ENCODE data around the gene KRTAP10-8. TPM values are rescaled to one million over a fixed set of nuclear protein-coding genes. Genes with fewer than 3 reads are reported as not detected.

Gene KRTAP10-8
- total and polyA plus RNA-seq, 2 experiments from 2014 or later: not detected

- Histone ChIP-seq H4K20me1 (replicated peaks; ENCODE audit: insufficient read depth) (no peaks in the 10 kb centered on the region), H3K36me3 (ENCODE audit: insufficient read depth) (0 out of 2 replicates have a peak, but pooled peaks cover 4% of the 10 kb centered on the region), H3F3A (replicated peaks; ENCODE audit: low read depth) (no peaks in the 10 kb centered on the region), H3K4me1 (ENCODE audit: insufficient read depth) (no peaks in the 10 kb centered on the region), H3K4me3 (no peak overlapping the region), H3K9me2 (ENCODE audit: insufficient read depth) (no peaks in the 10 kb centered on the region), H3K27me3 (ENCODE audit: insufficient read depth) (no peaks in the 10 kb centered on the region), H2AFZ (no peak overlapping the region; the same call in 1 of the 2 replicates), H3K27ac (ENCODE audit: low read depth) (no peak overlapping the region), H3K79me2 (replicated peaks; ENCODE audit: insufficient read depth) (no peaks in the 10 kb centered on the region), H3K4me2 (no peak overlapping the region)
- Mint-ChIP-seq H3K27ac (no peak overlapping the region; the same call in 1 of the 2 replicates), H3K27me3 (ENCODE audit: insufficient read depth, low read depth, poor library complexity) (peaks cover 9% of the 10 kb centered on the region), H3K36me3 (ENCODE audit: low read depth) (peaks cover 24% of the 10 kb centered on the region), H3K4me1 (peaks cover 23% of the 10 kb centered on the region), H3K9me3 (peaks cover 44% of the 10 kb centered on the region), H3K4me3 (no peak overlapping the region)
- ATAC-seq (no peak), DNase-seq (ENCODE audit: low spot score) (no peak)
- TF ChIP-seq NANOG (IDR thresholded peaks at IDR 0.05; ENCODE audit: borderline replicate concordance): no peak
- TF ChIP-seq STAT1 (IDR thresholded peaks at IDR 0.05; ENCODE audit: unreplicated experiment): no peak
- no peak for TF ChIP-seq ETS1 (IDR thresholded peaks at IDR 0.05)
- no peak for TF ChIP-seq CREB1 (CRISPR knock-in tag; IDR thresholded peaks at IDR 0.05; ENCODE audit: low read depth)
- TF ChIP-seq EZH2phosphoT487 (IDR thresholded peaks at IDR 0.05; ENCODE audit: unreplicated experiment): no peak
- no peak for TF ChIP-seq POLR2AphosphoS5 (IDR thresholded peaks at IDR 0.05; ENCODE audit: low read depth)
Observed at GRCh38 chr21:44614161-44614631, 2.3 kb downstream of the KRTAP10-8 start.

- Histone ChIP-seq H3K4me1 (ENCODE audit: insufficient read depth) (no peaks in the 10 kb centered on the region), H3F3A (replicated peaks; ENCODE audit: low read depth) (no peaks in the 10 kb centered on the region), H2AFZ (no peak overlapping the region), H3K9me2 (ENCODE audit: insufficient read depth) (no peaks in the 10 kb centered on the region), H3K79me2 (replicated peaks; ENCODE audit: insufficient read depth) (no peaks in the 10 kb centered on the region), H4K20me1 (replicated peaks; ENCODE audit: insufficient read depth) (no peaks in the 10 kb centered on the region), H3K27ac (ENCODE audit: low read depth) (no peak overlapping the region), H3K4me3 (no peak overlapping the region), H3K4me2 (no peak overlapping the region), H3K36me3 (ENCODE audit: insufficient read depth) (no peaks in the 10 kb centered on the region), H3K27me3 (ENCODE audit: insufficient read depth) (no peaks in the 10 kb centered on the region)
- no peak overlapping the region for H3K27ac Mint-ChIP-seq
- no peak for DNase-seq (ENCODE audit: low spot score)
- H3K9me3 Mint-ChIP-seq: peaks cover 44% of the 10 kb centered on the region
- H3K4me1 Mint-ChIP-seq: peaks cover 23% of the 10 kb centered on the region
- no peak for ATAC-seq
- no peak overlapping the region for H3K4me3 Mint-ChIP-seq
- H3K36me3 Mint-ChIP-seq (ENCODE audit: low read depth): peaks cover 26% of the 10 kb centered on the region
- H3K27me3 Mint-ChIP-seq (ENCODE audit: insufficient read depth, low read depth, poor library complexity): peaks cover 11% of the 10 kb centered on the region
- no peak for TF ChIP-seq EZH2 (IDR thresholded peaks at IDR 0.05; ENCODE audit: low read depth, unreplicated experiment)
- no peak for TF ChIP-seq ZNF331 (CRISPR knock-in tag; IDR thresholded peaks at IDR 0.05; ENCODE audit: low read depth)
- no peak for TF ChIP-seq CTCF (conservative IDR thresholded peaks at IDR 0.05; ENCODE audit: low read depth in 2 of 2)
- TF ChIP-seq POLR2AphosphoS5 (IDR thresholded peaks at IDR 0.05; ENCODE audit: low read depth): no peak
- no peak for TF ChIP-seq ZNF462 (CRISPR knock-in tag; IDR thresholded peaks at IDR 0.05)
Observed at GRCh38 chr21:44614961-44615391, 3.1 kb downstream of the KRTAP10-8 start.
